Left kidney (tissue), 2 donors: ENCODE data around the gene E2F1. TPM values are rescaled to one million over a fixed set of nuclear protein-coding genes. Genes with fewer than 3 reads are reported as not detected.
"Not testable (repeated sequence)": the region's sequence is repeated elsewhere in the genome, so short reads cannot be mapped to it uniquely, and the experiment has no call there.

ENCODE experiments used
- DNase-seq: peaks from one replicate; pipeline ENCODE4 v3.0.0-alpha.2; 2013
- polyA plus RNA-seq: library from polyadenylated mRNA; unstranded; fragments of 120-200 nt; gene quantifications from one replicate; pipeline ENCODE4 v1.2.1, GENCODE V29; 2013; ENCODE audit not compliant: insufficient read length

The E2F1 gene
- polyA plus RNA-seq, 1 donor: 14.7 TPM

- DNase-seq: no peak
Measured at GRCh38 chr20:33658929-33659328, 27.3 kb downstream of the E2F1 start.

- DNase-seq: no peak
Measured at GRCh38 chr20:33658510-33658909, 27.7 kb downstream of the E2F1 start.

DNA sequence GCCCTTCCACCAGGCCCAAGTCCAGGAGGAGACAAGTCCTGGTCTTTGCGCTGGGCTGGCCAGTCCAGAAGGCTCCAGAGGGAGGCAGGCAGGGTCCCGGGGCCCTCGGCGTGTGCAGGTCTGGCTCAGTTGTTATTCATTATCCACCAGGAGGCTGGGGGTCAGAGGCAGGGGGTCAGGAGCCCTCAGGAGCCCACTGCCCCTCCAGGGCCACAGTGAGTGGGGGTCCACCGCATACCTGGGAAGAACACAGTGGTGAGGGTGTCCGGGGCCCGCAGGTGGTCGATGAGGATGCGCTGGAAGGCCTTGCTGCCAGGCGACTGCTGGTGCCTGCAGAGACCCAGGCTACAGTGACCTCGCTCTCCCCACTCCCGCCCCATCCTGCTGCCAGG, 28.5 kb downstream of the E2F1 start:
- DNase-seq: no peak

DNA sequence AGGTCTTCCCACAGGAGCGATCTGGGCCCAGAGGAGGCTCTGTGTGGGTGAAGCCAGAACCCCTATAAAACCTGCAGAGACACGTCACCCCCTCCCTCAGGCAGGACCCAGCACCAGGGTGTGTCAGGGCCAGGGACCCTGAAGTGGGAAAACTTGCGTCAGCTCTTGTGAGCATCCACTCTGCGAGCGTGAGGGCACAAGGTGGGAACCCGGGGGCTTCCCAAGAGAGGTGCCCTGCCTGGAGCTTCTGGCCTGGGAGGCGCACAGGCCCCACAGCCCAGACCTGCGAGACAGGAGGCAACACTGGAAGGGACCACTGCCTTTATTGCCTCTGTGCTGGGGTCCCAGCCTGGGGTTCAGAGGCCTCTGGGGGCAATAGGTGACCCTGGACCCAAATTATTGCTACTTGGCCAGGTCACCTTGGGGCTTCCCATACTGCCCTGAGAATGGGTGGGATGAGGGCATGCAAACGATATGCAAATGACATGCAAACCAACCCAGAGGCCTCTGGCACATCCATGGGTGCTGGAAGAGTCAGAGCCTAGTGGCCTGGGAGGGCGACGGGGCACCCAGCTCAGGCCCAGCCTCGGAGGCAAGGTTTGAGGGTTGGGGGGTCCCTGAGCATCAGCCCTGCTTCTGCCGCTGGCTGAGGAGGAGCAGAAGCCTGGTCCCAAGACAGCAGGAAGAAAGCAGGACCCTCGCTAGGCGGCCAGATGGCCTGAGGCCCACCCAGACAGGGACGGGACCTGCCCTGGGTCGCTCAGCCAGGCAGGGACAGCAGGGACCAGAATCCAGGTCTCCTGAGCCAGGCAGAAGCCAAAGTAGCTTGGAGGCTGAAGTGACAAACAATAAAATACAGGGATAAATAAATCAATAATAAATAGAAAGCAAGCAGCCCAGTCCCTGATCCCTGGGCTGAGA, 29.1 kb downstream of the E2F1 start:
- DNase-seq: no peak

DNA sequence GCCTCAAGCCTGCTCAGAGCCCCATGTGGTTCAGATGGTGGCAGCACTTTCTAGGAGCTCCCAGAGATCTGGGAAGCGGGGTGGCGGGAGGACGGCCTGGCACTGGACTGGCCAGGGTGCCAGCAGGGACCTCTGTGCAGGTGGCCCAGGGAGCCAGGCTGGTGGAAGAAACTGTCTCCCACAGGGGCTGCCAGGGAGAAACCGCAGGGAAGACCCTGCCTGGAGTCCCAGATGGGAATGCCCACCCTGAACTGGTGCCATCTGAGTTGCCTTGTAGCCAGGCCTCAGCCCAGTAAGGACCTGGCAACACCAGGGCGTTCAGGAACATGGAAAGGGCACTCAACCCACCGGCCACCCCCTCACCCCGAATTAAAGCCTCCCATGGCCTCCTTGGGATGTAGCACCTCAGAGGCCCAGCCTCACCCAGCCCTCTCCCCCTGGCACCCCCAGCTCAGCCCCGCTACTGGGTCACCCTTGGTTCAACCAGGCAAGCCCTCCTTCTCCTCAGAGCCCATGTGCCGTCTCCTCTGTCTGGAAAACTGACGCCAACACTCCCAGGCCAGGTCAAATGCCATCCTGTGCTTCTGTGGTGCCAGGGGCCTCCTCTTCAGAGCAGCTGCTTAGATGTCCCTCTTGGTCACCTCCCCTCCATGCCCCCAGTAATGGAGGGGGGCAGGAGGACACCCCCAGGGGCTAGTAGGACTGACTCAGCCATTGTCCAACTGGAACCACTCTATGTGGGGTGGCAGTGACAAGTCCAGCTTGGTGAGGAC, 30.0 kb downstream of the E2F1 start:
- DNase-seq: no peak

DNA sequence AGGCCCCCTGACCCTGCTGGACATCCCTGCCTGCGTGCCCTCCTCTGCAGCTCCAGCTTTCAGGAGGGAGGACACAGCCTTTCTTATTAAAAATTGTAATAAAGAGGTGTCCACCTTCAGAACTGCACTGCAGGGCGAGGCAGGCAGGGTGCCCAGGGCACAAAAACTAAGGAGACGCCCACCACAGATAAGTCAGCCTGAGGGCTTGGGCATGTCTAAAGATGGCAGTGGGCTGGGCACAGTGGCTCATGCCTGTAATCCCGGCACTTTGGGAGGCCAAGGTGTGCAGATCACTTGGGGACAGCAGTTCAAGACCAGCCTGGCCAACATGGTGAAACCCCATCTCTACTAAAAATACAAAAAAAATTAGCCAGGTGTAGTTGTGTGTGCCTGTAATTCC, 31.0 kb downstream of the E2F1 start:
- DNase-seq: no peak

DNA sequence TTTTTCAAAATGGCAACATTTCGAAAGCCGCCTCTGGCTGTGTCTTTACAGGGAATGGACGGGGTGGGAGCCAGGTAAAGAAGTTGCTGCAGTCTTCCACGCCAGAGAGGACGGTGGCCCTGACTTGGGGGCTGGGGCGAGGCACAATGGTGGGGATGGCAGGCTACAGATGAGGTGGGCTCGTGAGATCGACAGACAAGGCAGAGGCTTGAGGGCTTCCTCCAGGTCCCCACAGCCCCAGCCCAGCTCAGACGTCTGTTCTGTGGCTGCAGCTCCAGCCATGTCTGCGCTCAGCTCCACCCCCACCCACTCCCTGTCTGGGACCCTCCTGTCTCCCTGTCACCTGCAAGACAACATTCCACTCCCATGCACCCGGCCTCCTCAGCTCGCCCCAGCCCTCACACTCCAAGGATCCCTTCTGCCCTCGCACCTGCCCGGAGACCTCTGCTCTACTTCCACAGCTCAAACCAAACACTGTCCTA, 31.5 kb downstream of the E2F1 start:
- DNase-seq: no peak

DNA sequence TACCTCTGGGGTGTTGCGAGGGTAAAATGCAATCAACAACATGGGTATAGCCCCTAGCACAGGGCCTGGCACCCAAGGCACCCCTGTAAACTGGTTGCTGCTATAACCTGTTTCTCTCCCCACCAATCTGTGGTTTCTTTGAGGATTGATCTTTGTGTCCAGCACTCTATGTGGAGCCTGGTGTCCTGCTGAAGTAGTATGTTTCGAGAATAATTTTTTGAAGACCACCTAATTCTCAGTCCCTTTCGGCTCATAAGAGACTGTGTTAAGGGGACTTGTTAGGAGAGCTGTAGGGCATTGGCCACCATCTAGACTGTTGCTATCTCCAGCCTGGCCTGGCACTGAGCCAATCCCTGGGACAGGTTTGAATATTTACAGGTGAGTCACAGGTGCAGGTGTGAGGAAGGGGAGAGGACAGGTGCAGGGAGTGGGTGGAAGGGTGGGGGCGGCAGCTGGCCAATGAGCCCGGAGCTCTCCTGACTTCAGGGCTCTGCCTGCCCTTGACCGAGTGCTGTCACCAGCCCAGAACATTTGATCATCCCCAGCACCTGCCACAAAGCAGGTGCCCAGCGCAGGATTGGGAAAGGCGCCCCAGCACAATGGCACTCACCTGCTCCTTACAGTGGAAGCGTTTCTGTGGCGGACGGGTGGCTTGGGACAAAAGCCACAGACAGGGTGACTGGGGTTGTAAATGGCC, 32.1 kb downstream of the E2F1 start:
- DNase-seq: no peak

DNA sequence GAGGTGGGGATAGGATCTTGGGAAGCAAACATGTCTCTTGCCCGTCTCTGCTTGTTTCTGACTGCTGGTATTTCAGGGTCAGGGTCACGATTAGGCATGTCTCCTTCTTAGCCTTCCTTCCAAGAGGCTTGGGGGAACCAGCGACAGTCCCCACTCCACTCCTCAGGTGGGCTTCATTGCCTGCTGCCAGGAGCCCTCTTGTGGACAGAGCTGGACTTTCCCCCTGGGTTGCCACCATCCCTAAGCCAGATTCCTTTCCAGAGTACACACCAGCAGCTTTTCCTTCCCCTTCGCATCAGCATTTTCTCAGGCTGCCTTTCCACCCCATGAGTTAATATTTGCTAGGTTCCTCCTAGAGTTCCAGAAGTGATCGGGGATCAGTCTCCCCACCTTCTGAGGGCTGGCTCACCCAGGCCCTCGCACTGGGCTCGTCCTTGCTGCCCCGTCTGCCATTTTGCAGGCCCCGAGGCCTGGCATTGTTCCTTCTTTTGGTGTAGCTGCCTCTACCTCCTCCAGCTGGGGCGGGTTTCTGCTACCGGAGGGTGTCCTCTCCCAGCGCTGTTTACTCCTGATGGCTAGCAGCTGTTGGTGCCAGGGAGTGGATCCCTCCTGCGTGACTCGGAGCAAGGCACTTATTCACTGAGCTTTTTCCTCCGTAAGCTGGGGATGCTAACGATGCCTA, 32.8 kb downstream of the E2F1 start:
- peak; percentile 74 for DNase-seq

DNA sequence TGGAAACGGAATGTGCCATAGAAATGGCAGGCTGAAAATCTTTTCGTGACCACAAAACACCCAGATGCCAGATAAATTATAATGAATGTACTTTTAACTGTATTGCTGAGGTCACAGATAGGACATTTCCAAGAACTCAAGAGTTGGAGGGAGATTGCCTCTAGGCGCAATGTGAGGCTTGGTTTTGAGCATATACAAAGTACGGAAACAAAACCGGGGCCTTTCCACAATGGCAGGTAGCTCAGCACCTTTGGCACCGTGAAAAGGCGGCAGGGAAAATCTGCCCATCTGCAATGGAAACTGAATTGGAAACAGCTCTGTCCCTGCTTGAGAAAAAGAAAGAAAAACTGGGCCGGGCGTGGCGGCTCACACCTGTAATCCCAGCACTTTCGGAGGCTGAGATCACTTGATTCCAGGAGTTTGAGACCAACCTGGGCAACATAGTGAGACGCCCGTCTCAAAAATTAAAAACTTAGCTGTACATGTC, 34.6 kb downstream of the E2F1 start:
- DNase-seq: no peak

DNA sequence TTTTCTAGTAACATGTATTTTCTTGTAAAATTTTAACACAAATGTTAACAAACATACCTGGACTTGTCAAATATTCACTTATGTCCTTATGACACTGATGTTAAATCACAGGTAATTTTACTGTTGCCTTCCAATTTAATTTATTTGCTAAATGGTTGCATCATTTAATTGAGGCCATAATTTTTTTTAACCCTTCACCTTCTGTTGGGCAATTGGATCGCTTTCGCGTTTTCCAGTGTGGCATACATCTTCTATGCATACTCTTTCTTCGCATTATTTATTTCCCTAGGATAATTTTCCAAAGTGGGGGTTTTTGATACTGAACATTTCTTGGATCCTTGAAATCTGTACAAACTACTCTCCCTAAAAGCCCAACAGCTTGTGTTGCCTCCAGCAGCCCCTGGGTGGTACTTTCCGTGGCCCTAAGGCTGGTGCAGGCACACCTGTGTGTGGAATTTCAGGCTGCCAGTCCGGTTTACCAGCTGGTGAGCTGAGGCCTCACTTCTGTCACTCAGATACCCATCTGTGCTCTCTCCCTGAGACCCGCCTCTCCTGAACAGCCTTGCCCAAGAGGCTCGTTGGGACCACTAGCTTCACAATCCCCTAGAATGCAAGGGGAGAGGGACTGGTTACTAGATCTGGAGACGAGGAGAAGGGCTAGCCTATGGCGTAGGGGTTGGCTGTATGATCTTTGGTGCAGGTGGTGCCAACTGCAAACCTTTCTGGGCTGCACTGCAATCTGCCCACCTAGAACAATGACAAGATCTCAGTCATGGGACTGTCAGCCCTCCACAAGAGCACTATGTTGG, 35.2 kb downstream of the E2F1 start:
- no peak for DNase-seq

DNA sequence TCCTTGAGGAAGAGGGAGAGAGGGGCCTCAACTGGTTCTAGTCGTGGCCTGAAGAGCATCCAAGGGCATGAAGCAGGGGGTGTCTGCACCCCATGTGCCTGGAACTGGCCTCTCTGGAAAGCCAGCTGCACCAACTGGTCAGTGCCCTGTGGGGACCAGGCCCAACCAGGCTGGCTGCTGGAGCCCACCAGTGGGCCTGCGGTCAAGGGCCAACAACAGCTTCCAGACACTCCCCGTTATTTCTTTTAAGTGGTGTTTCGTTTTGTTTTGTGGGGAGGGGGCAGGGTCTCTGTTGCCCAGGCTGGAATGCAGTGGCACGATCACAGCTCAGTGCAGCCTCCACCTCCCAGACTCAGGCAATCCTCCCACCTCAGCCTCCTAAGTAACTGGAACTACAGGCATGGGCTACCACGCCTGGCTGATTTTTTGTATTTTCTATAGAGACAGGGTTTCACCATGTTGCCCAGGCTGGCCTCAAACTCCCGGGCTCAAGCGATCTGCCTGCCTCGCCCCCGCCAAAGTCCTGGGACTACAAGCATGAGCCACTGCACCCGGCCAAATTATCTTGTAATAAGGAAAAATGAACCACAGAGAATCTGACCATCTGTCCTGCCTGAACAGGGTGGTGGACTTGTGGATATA, 36.0 kb downstream of the E2F1 start:
- no peak for DNase-seq

GRCh38 chr20:33649201-33649681, 36.9 kb downstream of the E2F1 start:
- DNase-seq: no peak

DNA sequence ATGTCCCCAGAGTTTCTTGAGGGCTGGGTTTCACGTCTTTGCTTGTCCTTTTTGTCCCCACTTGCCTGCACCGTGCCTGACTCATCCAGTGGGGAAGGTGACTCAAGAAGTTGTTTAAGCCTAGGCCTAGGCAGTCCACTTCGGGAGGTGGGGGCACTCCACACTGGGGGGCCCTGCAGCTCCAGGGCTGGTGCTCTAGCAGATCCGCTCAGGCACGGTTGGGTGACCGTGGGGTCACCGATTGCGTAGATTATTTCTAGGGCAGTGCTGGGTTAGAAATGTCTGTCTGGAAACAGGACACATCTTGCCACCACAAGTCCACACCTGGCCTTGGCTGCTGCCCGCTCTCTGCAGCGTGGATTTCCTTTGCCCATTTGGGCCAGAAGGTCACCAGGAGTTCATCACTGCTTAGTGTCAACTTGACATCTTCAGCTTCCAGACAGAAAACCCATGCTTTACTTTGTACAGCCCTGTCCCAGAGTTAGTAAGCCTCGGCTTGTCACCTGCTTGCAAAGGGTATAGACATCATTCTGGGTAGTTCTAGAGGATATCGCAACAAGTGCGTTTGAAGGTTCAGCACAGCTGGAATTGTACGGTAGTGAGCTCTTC, 37.7 kb downstream of the E2F1 start:
- no peak for DNase-seq

GRCh38 chr20:33647603-33648395, 38.4 kb downstream of the E2F1 start:
- DNase-seq: no peak

- DNase-seq: not testable (repeated sequence)
Measured at GRCh38 chr20:33646959-33647602, 39.1 kb downstream of the E2F1 start.

DNA sequence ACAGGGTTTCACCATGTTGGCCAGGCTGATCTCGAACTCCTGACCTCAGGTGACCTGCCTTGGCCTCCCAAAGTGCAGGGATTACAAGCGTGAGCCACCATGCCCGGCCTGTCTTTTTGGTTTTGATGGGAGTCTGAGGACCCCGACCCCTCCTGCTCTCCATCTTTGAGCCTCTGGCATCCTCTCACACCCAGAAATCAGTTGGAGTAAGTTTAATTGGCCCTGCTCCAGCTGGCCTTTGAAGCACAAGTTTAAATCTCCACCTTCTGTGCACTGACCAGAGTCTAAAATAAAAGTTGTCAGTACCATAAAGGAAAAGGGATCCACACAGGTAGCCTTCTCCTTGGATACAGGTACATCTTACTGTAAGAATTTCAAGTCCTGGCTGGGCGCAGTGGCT, 40.0 kb downstream of the E2F1 start:
- DNase-seq: no peak

GRCh38 chr20:33645396-33645795, 40.8 kb downstream of the E2F1 start:
- DNase-seq: no peak

- DNase-seq: no peak
Measured at GRCh38 chr20:33645072-33645358, 41.2 kb downstream of the E2F1 start.
